B cell (primary cell): ENCODE measurements around the gene LRRC10. TPM values are rescaled to one million over a fixed set of nuclear protein-coding genes. Genes with fewer than 3 reads are reported as not detected.

ENCODE experiments used
- ATAC-seq: fragments of 200-7000 bp; cut with Tn5 transposase; one replicate; pipeline ENCODE4 v1.10.0; 2021; ENCODE audit warnings: low read depth, mild to moderate bottlenecking, moderate number of reproducible peaks, moderate library complexity
- CTCF ChIA-PET: fragments of 350-600 bp; sonication (Branson Sonifier 250); formaldehyde crosslinking; loops from one replicate; lab custom pipeline; 2021; ENCODE audit warnings: antibody characterized with exemption, inconsistent platforms; lab: Charles Lee
- POLR2A ChIA-PET: fragments of 350-600 bp; sonication (Branson Sonifier 250); formaldehyde crosslinking; loops from one replicate; lab custom pipeline; 2021; ENCODE audit warnings: antibody characterized with exemption; lab: Charles Lee
- DNase-seq: peaks from one replicate; pipeline ENCODE4 v3.0.0; 2013
- H2AFZ ChIP-seq: 2 replicates; pipeline ENCODE4 v1.6.1; 2012; ENCODE audit warnings: mild to moderate bottlenecking, low read depth, low read length; ENCODE audit not compliant: insufficient read depth, poor library complexity, severe bottlenecking
- H3K27ac ChIP-seq, 2 donors: 1 replicate in 1 of 2; 2 replicates in 1 of 2; pipeline ENCODE4 v1.5.1; 2012 to 2013; ENCODE audit warnings: low read length in 2 of 2, mild to moderate bottlenecking in 2 of 2, moderate library complexity in 1 of 2
- H3K27me3 ChIP-seq, 4 experiments: fragments of 200-600 bp in 1 of 4; sonication (generic) in 1 of 4; replicated peaks in 1 of 4; 1 replicate in 2 of 4; 2 replicates in 2 of 4; pipeline versions ENCODE4 v1.6.1 to v1.7.0; 2013 to 2016; ENCODE audit warnings: low read length in 3 of 4, mild to moderate bottlenecking in 2 of 4, mixed read lengths in 1 of 4, moderate library complexity in 1 of 4; ENCODE audit not compliant: insufficient read depth in 4 of 4, control insufficient read depth in 3 of 4; ENCODE audit errors: control extremely low read depth in 1 of 4
- H3K36me3 ChIP-seq, 2 experiments: replicated peaks in 1 of 2; 1 replicate in 1 of 2; 2 replicates in 1 of 2; pipeline versions ENCODE4 v1.6.1 to v1.7.1; 2013; ENCODE audit warnings: low read length in 1 of 2; ENCODE audit not compliant: insufficient read depth in 2 of 2, control insufficient read depth in 1 of 2; ENCODE audit errors: control extremely low read depth in 1 of 2, extremely low read depth in 1 of 2
- H3K4me1 ChIP-seq, 2 donors: fragments of 200-600 bp in 1 of 2; sonication (generic) in 1 of 2; 1 replicate in 1 of 2; 2 replicates in 1 of 2; pipeline versions ENCODE4 v1.5.1 to v1.6.1; 2013 to 2017; ENCODE audit warnings: low read length in 2 of 2; ENCODE audit not compliant: control insufficient read depth in 2 of 2, insufficient read depth in 2 of 2
- H3K4me2 ChIP-seq: replicated peaks from 2 replicates; pipeline ENCODE3; 2012; ENCODE audit warnings: mild to moderate bottlenecking, low read depth, low read length; ENCODE audit not compliant: poor library complexity, severe bottlenecking
- H3K4me3 ChIP-seq, 5 experiments: fragments of 200-600 bp in 1 of 5; sonication (generic) in 1 of 5; 1 replicate in 3 of 5; 2 replicates in 2 of 5; pipeline versions ENCODE4 v1.5.1 to v1.7.0; 2011 to 2016; ENCODE audit warnings: low read length in 4 of 5, mild to moderate bottlenecking in 4 of 5, low read depth in 2 of 5, control low read depth in 1 of 5, moderate library complexity in 1 of 5; ENCODE audit not compliant: insufficient read depth in 1 of 5; ENCODE audit errors: control extremely low read depth in 1 of 5, extremely low read depth in 1 of 5
- H3K79me2 ChIP-seq: fragments of 200-600 bp; sonication (generic); one replicate; pipeline ENCODE4 v1.6.0; 2016; ENCODE audit warnings: low read length; ENCODE audit not compliant: control insufficient read depth, insufficient read depth
- H3K9ac ChIP-seq: fragments of 200-600 bp; sonication (generic); 2 replicates; pipeline ENCODE4 v1.6.1; 2017; ENCODE audit warnings: mild to moderate bottlenecking, low read length, moderate library complexity
- H3K9me3 ChIP-seq, 3 donors: one replicate each; pipeline versions ENCODE4 v1.6.1 to v1.7.1; 2013; ENCODE audit warnings: low read length in 2 of 3; ENCODE audit not compliant: control insufficient read depth in 2 of 3, insufficient read depth in 1 of 3; ENCODE audit errors: control extremely low read depth in 1 of 3
- H4K20me1 ChIP-seq: 2 replicates; pipeline ENCODE4 v1.6.0; 2012; ENCODE audit warnings: mild to moderate bottlenecking, low read length; ENCODE audit not compliant: insufficient read depth, control insufficient read depth, poor library complexity, severe bottlenecking
- H3K27ac Mint-ChIP-seq: one replicate; pipeline ENCODE4 v1.8.0; 2021; ENCODE audit warnings: mixed read lengths
- H3K27me3 Mint-ChIP-seq: one replicate; pipeline ENCODE4 v1.8.0; 2021; ENCODE audit warnings: mixed read lengths
- H3K4me1 Mint-ChIP-seq: one replicate; pipeline ENCODE4 v1.8.0; 2021; ENCODE audit warnings: mixed read lengths
- H3K4me3 Mint-ChIP-seq: one replicate; pipeline ENCODE4 v1.8.0; 2021; ENCODE audit warnings: mixed read lengths
- H3K9me3 Mint-ChIP-seq: one replicate; pipeline ENCODE4 v1.8.0; 2022; ENCODE audit warnings: mixed read lengths; ENCODE audit not compliant: insufficient read depth
- CTCF ChIP-seq: fragments of 200-600 bp; IDR thresholded peaks from one replicate; pipeline ENCODE4 v1.8.0; 2022; ENCODE audit warnings: antibody characterized with exemption, mild to moderate bottlenecking
- EZH2 ChIP-seq: IDR thresholded peaks from 2 replicates; pipeline ENCODE4 v1.6.1; 2012; ENCODE audit warnings: borderline replicate concordance, low read depth, mild to moderate bottlenecking, moderate library complexity, low read length; ENCODE audit not compliant: insufficient read depth, poor library complexity, severe bottlenecking
- WGBS: methylation state at CpG from one replicate; pipeline ENCODE4 v1.1.5; 2013; ENCODE audit warnings: missing lambda C conversion rate; ENCODE audit not compliant: insufficient coverage; 5-methylcytosine and 5-hydroxymethylcytosine counted together
- intact Hi-C: fragments of 100-400 bp; cut with micrococcal nuclease; formaldehyde crosslinking; loops from one replicate; pipeline ENCODE4 v1.10.0; 2022
- polyA plus RNA-seq: library from polyadenylated mRNA; depleted of rRNA; stranded (reverse); fragments of >200 nt; gene quantifications from 2 replicates; pipeline ENCODE4 v1.2.3, GENCODE V29; 2012
- small RNA-seq: library from RNA; depleted of rRNA; stranded (forward); fragments of <200 nt; gene quantifications from one replicate; pipeline ENCODE3, GENCODE V24; 2012; ENCODE audit warnings: low replicate concordance, low read depth; ENCODE audit not compliant: insufficient read length
- total RNA-seq, 2 donors: library from RNA; stranded (reverse); fragments of 120-200 nt in 1 of 2; gene quantifications; 1 replicate in 1 of 2; 2 replicates in 1 of 2; pipeline versions ENCODE4 v1.2.3 to v1.2.4, GENCODE V29; 2013 to 2022

LRRC10 gene
- total and polyA plus RNA-seq, 2 donors (not counting 1 experiment from before 2014, with no cell fraction given): not detected

DNA sequence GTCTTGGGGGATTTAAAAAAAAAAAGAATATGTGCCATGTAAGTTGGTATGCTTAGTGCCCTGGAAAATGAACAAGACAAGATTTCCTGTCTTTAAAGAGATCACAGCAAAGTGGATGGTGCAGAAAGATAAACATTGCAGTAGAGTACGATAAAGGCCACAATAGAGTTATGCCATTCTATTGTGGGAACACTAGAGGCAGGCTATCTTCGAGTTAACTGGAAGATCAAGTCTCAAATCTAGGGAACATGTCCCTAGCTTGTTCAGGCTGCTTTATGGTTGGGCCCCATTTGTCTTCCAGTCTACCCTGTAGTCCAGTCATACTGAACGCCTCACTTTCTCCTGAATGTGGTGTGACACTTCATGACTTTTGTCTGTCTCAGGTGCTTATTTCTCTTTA is 44.1 kb downstream of the LRRC10 start:
- Histone ChIP-seq H4K20me1 (no peaks in the 10 kb centered on the region), H3K79me2 (no peaks in the 10 kb centered on the region), H3K9ac (no peak overlapping the region), H3K27me3 (no peaks in the 10 kb centered on the region), H3K9me3 (no peaks in the 10 kb centered on the region), H3K27ac (peak overlapping the region in 1 of 2 donors; percentile 20), H2AFZ (no peak overlapping the region), H3K4me3 (no peak overlapping the region), H3K4me1 (no peaks in the 10 kb centered on the region), H3K36me3 (peaks cover 3 to 21% of the 10 kb centered on the region in 2 experiments), H3K4me2 (no peak overlapping the region)
- no peak overlapping the region for H3K4me3 Mint-ChIP-seq
- ChIA-PET CTCF (interaction anchor here (0.6 to 9.4 kb wide), 5 partner anchors 18 to 275 kb away, joined by 3 to 172 read pairs (median 3); no protein-coding TSS in a partner anchor), POLR2A (no interaction called here)
- no peaks in the 10 kb centered on the region for H3K27me3 Mint-ChIP-seq
- WGBS: 97% methylated on average over 3 of the region's 3 CpGs
- intact Hi-C loops: loop anchor here (5.0 kb wide), 1 partner anchor 319 kb away; no protein-coding TSS in a partner anchor
- DNase-seq (no peak), ATAC-seq (no peak)
- no peak overlapping the region for H3K27ac Mint-ChIP-seq
- H3K4me1 Mint-ChIP-seq: peaks cover 2% of the 10 kb centered on the region
- H3K9me3 Mint-ChIP-seq: no peaks in the 10 kb centered on the region
- no peak for TF ChIP-seq EZH2
- no peak for TF ChIP-seq CTCF

DNA sequence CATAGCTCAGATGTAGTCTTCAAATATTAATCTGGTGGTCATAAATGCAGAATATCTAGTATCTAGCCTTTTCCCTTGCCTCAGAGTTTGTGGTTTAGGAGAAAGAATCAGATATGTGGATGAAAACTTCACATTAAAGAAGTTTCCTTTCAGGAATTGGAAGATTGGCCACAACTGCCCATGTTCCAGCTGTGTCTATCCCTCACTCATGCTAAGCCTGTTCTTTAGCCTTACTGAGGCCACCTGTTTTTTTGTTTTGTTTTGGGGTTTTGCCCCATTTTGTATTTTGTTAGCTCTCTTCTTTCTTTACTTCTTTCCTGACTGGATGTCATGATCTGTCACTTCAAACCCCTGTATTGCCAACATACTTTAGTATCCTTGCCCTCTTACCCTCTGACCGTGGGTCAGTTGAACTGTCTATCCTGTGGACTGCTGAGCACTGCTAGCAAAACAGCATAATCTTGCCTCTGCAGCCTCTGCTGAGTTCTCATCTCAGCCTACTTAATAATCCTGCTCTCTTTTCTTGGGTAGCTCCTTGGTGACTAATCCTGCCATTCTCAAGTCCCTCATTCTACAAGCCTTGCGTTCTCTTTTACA is 47.4 kb downstream of the LRRC10 start:
- H3K36me3 ChIP-seq: peaks cover 4 to 16% of the 10 kb centered on the region in 2 experiments
- H3K27ac ChIP-seq: no peak overlapping the region
- H3K4me2 ChIP-seq: no peak overlapping the region
- H2AFZ ChIP-seq: no peak overlapping the region
- no peak for ATAC-seq
- H3K4me1 ChIP-seq: no peaks in the 10 kb centered on the region
- H3K9me3 ChIP-seq: no peaks in the 10 kb centered on the region
- intact Hi-C loops: no loop called here
- TF ChIP-seq EZH2: no peak
- Mint-ChIP-seq H3K9me3 (no peaks in the 10 kb centered on the region), H3K4me3 (no peak overlapping the region), H3K4me1 (no peaks in the 10 kb centered on the region), H3K27me3 (no peaks in the 10 kb centered on the region), H3K27ac (no peak overlapping the region)
- no peaks in the 10 kb centered on the region for H3K27me3 ChIP-seq
- 96% methylated on average over 2 of the region's 2 CpGs for WGBS
- DNase-seq: no peak
- POLR2A ChIA-PET: no interaction called here
- H3K9ac ChIP-seq: no peak overlapping the region
- no peaks in the 10 kb centered on the region for H3K79me2 ChIP-seq
- no peaks in the 10 kb centered on the region for H4K20me1 ChIP-seq
- CTCF ChIA-PET: interaction anchor here (1.3 to 1.9 kb wide), 2 partner anchors 8 to 271 kb away, joined by 3 to 6 read pairs; no protein-coding TSS in a partner anchor
- no peak overlapping the region for H3K4me3 ChIP-seq

Small RNA genes lying within 50 kb of the gene (small RNA-seq; reads per million reads assigned to genes)
- gene MIR3913-1: not detected

Other genes with a start within 250 kb of the LRRC10 start
- 29.5 and 33.7 TPM in 2 replicates for gene FRS2, start 140.5 kb downstream of the LRRC10 start, total RNA-seq
- gene FRS2, start 140.5 kb downstream of the LRRC10 start, polyA plus RNA-seq: 11.3 and 21.1 TPM in 2 replicates
- gene CCT2, start 25.4 kb downstream of the LRRC10 start, total RNA-seq: 125 TPM in 2 replicates
- gene CCT2, start 25.4 kb downstream of the LRRC10 start, polyA plus RNA-seq: 58.2 and 160 TPM in 2 replicates
- gene BEST3, start 88.4 kb upstream of the LRRC10 start, total RNA-seq: not detected in 2 replicates
- not detected in 2 replicates for gene BEST3, start 88.4 kb upstream of the LRRC10 start, polyA plus RNA-seq
- 37.9 and 38.4 TPM in 2 replicates for gene RAB3IP, start 128.0 kb upstream of the LRRC10 start, total RNA-seq
- gene RAB3IP, start 128.0 kb upstream of the LRRC10 start, polyA plus RNA-seq: 11.2 and 16.9 TPM in 2 replicates
- not detected in 2 replicates for gene MYRFL, start 214.3 kb upstream of the LRRC10 start, total RNA-seq
- 0.28 TPM in 1 of 2 replicates, not detected in the other for gene MYRFL, start 214.3 kb upstream of the LRRC10 start, polyA plus RNA-seq